AG04449 (cell line): ENCODE data around the gene BAZ2B.

Experiments used
- CTCF ChIA-PET: fragments of 350-600 bp; formaldehyde crosslinking; extraction: SDS; loops from one replicate; lab custom pipeline; 2021; ENCODE audit warnings: antibody characterized with exemption; lab: Yijun Ruan, JAX
- POLR2A ChIA-PET: fragments of 400-600, 350-600 bp; formaldehyde crosslinking; extraction: SDS; loops from one replicate; lab custom pipeline; 2020; ENCODE audit warnings: antibody characterized with exemption, inconsistent platforms; lab: Yijun Ruan, JAX
- DNase-seq: peaks from one replicate; pipeline ENCODE4 v3.0.0-alpha.2; 2010; ENCODE audit warnings: low read depth, low spot score
- H3K4me3 ChIP-seq: 2 replicates; pipeline ENCODE4 v1.5.1; 2011; ENCODE audit warnings: low read depth, mild to moderate bottlenecking, control low read depth, low read length
- TF ChIP-seq, protein P1 (sequence below): IDR thresholded peaks from one replicate; pipeline ENCODE4 v1.5.1; 2011; ENCODE audit warnings: mild to moderate bottlenecking, moderate library complexity, low read length, control low read depth, inconsistent platforms; ENCODE audit not compliant: insufficient read depth; ENCODE audit errors: missing control alignments

Gene BAZ2B

DNA sequence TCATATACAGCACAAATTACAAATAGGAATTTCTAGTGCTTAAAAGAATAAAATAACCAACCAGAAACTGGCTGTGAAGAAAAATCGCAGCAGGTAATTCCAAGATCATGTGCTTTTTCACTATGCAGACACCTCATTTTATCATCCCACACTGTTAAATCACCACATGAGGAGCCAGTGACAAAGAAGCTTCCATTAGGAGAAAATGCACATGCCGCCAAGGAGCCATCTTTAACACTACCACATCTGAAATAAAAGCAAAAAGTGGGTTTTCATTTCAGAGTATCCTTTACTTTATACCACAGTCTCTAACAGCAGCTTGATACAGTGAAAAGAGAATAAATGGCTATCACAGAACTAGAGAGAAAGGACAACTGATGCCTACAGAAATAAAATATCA is 336.6 kb downstream of the BAZ2B start:
- ChIA-PET POLR2A (no interaction called here), CTCF (no interaction called here)
- DNase-seq = no peak
- TF ChIP-seq, protein P1, sequence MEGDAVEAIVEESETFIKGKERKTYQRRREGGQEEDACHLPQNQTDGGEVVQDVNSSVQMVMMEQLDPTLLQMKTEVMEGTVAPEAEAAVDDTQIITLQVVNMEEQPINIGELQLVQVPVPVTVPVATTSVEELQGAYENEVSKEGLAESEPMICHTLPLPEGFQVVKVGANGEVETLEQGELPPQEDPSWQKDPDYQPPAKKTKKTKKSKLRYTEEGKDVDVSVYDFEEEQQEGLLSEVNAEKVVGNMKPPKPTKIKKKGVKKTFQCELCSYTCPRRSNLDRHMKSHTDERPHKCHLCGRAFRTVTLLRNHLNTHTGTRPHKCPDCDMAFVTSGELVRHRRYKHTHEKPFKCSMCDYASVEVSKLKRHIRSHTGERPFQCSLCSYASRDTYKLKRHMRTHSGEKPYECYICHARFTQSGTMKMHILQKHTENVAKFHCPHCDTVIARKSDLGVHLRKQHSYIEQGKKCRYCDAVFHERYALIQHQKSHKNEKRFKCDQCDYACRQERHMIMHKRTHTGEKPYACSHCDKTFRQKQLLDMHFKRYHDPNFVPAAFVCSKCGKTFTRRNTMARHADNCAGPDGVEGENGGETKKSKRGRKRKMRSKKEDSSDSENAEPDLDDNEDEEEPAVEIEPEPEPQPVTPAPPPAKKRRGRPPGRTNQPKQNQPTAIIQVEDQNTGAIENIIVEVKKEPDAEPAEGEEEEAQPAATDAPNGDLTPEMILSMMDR = no peak
- H3K4me3 ChIP-seq = no peak overlapping the region

DNA sequence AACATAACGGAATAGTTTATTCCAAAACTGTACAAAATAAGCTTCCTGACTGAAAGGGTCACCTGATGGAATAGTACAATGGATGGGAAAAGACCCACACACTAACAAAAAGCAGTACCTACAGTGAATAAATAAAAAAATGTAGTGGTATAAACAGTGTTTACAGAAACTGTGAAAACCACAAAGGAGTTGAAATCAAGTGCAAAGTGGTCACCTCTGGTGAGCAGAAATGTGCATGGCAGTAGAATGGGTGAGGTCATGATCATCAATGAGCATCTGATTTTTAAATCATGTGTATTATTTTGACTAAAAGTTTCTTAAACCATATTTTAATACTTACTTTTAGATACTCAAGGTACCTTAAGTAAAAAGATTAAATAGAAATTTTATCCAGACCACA is 341.2 kb downstream of the BAZ2B start:
- no peak overlapping the region for H3K4me3 ChIP-seq
- CTCF ChIA-PET = no interaction called here
- TF ChIP-seq, protein P1 = no peak
- DNase-seq = no peak
- POLR2A ChIA-PET = no interaction called here

DNA sequence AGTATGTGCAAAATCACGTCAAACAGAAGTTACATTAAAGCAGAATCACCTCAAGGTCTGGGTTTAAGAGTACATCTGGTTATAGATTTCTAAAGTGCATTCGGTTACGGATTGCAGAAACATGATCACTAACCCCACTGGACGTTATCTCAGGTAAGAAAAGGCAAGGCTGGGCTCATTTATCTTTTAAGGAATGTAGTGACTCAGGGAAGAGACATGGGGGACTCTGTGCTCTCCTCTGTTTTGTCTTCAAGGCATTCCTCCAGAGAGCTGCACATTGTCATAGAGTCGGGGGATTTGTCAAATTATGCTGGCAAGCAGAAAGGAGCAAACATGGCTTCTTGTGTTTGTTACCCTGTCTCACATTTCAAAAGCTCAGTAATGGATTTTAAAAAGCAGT is 344.2 kb downstream of the BAZ2B start:
- no peak for DNase-seq
- ChIA-PET CTCF (interaction anchor here (1.7 to 2.1 kb wide), 2 partner anchors 9 to 14 kb away, joined by 5 read pairs; partner anchors contain the start of gene WDSUB1), POLR2A (no interaction called here)
- H3K4me3 ChIP-seq = no peak overlapping the region
- TF ChIP-seq, protein P1 = no peak

DNA sequence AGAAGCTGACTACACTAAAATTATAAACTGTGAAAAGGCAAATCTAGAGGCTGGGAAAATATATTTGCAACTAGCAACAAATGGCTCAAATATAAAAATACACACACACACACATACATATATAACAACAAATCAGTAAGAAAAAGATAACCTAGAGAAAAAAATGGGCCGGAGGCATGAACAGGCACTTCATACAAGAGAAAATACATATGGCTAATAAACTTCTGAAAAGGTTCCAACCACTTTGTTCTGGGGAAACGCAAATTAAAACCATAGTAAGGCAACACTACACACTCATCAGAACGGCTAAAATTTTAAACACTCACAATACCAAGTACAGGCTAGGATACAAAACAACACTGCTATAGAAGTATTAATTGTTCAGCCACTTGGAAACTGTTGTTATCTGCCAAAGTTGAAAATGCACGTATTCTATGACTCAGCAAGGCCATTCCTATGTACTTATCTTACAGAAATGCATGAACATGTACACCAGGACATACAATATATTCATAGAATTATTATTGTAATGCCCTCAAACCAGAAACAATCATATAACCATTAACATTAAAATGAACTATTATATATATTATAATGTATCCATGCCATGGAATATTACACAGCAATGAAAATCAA is 345.5 kb downstream of the BAZ2B start:
- no peak for DNase-seq
- POLR2A ChIA-PET = no interaction called here
- H3K4me3 ChIP-seq = no peak overlapping the region
- TF ChIP-seq, protein P1 = no peak
- CTCF ChIA-PET = interaction anchor here (1.1 to 2.1 kb wide), 3 partner anchors 10 to 20 kb away, joined by 3 to 5 read pairs (median 5); partner anchors contain the start of gene WDSUB1
